H9 (cell line): ENCODE measurements around the gene UST. TPM values are rescaled to one million over a fixed set of nuclear protein-coding genes. Genes with fewer than 3 reads are reported as not detected.
"Not testable (repeated sequence)": the region's sequence is repeated elsewhere in the genome, so short reads cannot be mapped to it uniquely, and the experiment has no call there.

Source experiments
- DNase-seq: peaks from one replicate; pipeline ENCODE4 v3.0.0-alpha.2; 2017
- H2AFZ ChIP-seq: one replicate; pipeline ENCODE4 v1.6.1; 2013; ENCODE audit warnings: mild to moderate bottlenecking, low read length, control low read depth, moderate library complexity
- H2AK5ac ChIP-seq: 2 replicates; pipeline ENCODE4 v1.6.1; 2013; ENCODE audit warnings: low read length, control low read depth, mixed read lengths; ENCODE audit not compliant: insufficient read length
- H2BK120ac ChIP-seq: one replicate; pipeline ENCODE4 v1.6.1; 2013; ENCODE audit warnings: low read depth, mild to moderate bottlenecking, low read length, control low read depth, inconsistent platforms; ENCODE audit not compliant: poor library complexity, severe bottlenecking
- H2BK12ac ChIP-seq: 2 replicates; pipeline ENCODE4 v1.6.1; 2013; ENCODE audit warnings: low read length, control low read depth, mixed read lengths, low read depth; ENCODE audit not compliant: insufficient read length
- H2BK15ac ChIP-seq: 2 replicates; pipeline ENCODE4 v1.6.1; 2013; ENCODE audit warnings: low read depth, low read length, control low read depth
- H2BK20ac ChIP-seq: one replicate; pipeline ENCODE4 v1.6.1; 2013; ENCODE audit warnings: low read depth, mild to moderate bottlenecking, low read length, control low read depth, inconsistent platforms; ENCODE audit not compliant: poor library complexity, severe bottlenecking
- H2BK5ac ChIP-seq: 2 replicates; pipeline ENCODE4 v1.6.1; 2013; ENCODE audit warnings: low read length, control low read depth, mixed read lengths; ENCODE audit not compliant: insufficient read length
- H3K14ac ChIP-seq: 2 replicates; pipeline ENCODE4 v1.6.1; 2013; ENCODE audit warnings: low read length, control low read depth; ENCODE audit not compliant: insufficient read depth
- H3K18ac ChIP-seq: 2 replicates; pipeline ENCODE4 v1.6.1; 2013; ENCODE audit warnings: low read depth, mild to moderate bottlenecking, mixed read lengths, low read length, control low read depth; ENCODE audit not compliant: insufficient read length
- H3K23ac ChIP-seq: 2 replicates; pipeline ENCODE4 v1.6.1; 2013; ENCODE audit warnings: low read length, control low read depth, mixed read lengths, low read depth; ENCODE audit not compliant: insufficient read length
- H3K23me2 ChIP-seq: 2 replicates; pipeline ENCODE4 v1.6.1; 2013; ENCODE audit warnings: low read depth, mild to moderate bottlenecking, mixed read lengths, low read length, control low read depth; ENCODE audit not compliant: insufficient read length, poor library complexity, severe bottlenecking
- H3K27ac ChIP-seq: 2 replicates; pipeline ENCODE4 v1.5.1; 2013; ENCODE audit warnings: low read length, control low read depth, mixed read lengths, low read depth; ENCODE audit not compliant: insufficient read length
- H3K27me3 ChIP-seq: 2 replicates; pipeline ENCODE4 v1.6.1; 2013; ENCODE audit warnings: low read length, control low read depth, inconsistent platforms; ENCODE audit not compliant: insufficient read depth
- H3K4ac ChIP-seq: 2 replicates; pipeline ENCODE4 v1.6.1; 2013; ENCODE audit warnings: low read depth, mild to moderate bottlenecking, control low read depth, inconsistent platforms, low read length, moderate library complexity
- H3K4me1 ChIP-seq: 2 replicates; pipeline ENCODE4 v1.6.1; 2013; ENCODE audit warnings: low read length, control low read depth, inconsistent platforms; ENCODE audit not compliant: insufficient read depth
- H3K4me2 ChIP-seq: 2 replicates; pipeline ENCODE4 v1.6.1; 2013; ENCODE audit warnings: low read length, control low read depth, mixed read lengths; ENCODE audit not compliant: insufficient read length, insufficient read depth
- H3K56ac ChIP-seq: 2 replicates; pipeline ENCODE4 v1.6.1; 2013; ENCODE audit warnings: low read depth, mild to moderate bottlenecking, mixed read lengths, low read length, control low read depth; ENCODE audit not compliant: insufficient read length
- H3K79me1 ChIP-seq: 2 replicates; pipeline ENCODE4 v1.6.1; 2013; ENCODE audit warnings: low read depth, mild to moderate bottlenecking, moderate library complexity, low read length, control low read depth, inconsistent platforms; ENCODE audit not compliant: insufficient read depth, poor library complexity, severe bottlenecking
- H3K79me2 ChIP-seq: 2 replicates; pipeline ENCODE4 v1.6.1; 2013; ENCODE audit warnings: low read length, control low read depth, inconsistent platforms; ENCODE audit not compliant: insufficient read depth
- H3K9ac ChIP-seq: 2 replicates; pipeline ENCODE4 v1.6.1; 2013; ENCODE audit warnings: low read length, control low read depth, mixed read lengths; ENCODE audit not compliant: insufficient read length; ENCODE audit errors: extremely low read depth
- H3K9me3 ChIP-seq: one replicate; pipeline ENCODE4 v1.6.1; 2013; ENCODE audit warnings: low read depth, low read length, inconsistent platforms; ENCODE audit not compliant: control insufficient read depth
- H3T11ph ChIP-seq: one replicate; pipeline ENCODE4 v1.6.1; 2013; ENCODE audit warnings: mild to moderate bottlenecking, low read length, control low read depth, inconsistent platforms
- H4K20me1 ChIP-seq: one replicate; pipeline ENCODE4 v1.6.1; 2013; ENCODE audit not compliant: control insufficient read depth, insufficient read length, insufficient read depth
- H4K5ac ChIP-seq: 2 replicates; pipeline ENCODE4 v1.6.1; 2013; ENCODE audit warnings: low read depth, mild to moderate bottlenecking, mixed read lengths, low read length, control low read depth; ENCODE audit not compliant: insufficient read length
- H4K8ac ChIP-seq: replicated peaks from 2 replicates; pipeline ENCODE4 v1.6.1; 2013; ENCODE audit warnings: low read length, control low read depth, mixed read lengths, low read depth; ENCODE audit not compliant: insufficient read length
- H4K91ac ChIP-seq: 2 replicates; pipeline ENCODE4 v1.6.1; 2013; ENCODE audit warnings: low read depth, mild to moderate bottlenecking, moderate library complexity, mixed read lengths, low read length, control low read depth; ENCODE audit not compliant: insufficient read length
- H3K27ac Mint-ChIP-seq, 3 experiments: 2 replicates in 2 of 3; 3 replicates in 1 of 3; pipeline ENCODE4 v1.8.0; 2020 to 2021; ENCODE audit warnings: mixed read lengths in 3 of 3, mild to moderate bottlenecking in 1 of 3, moderate library complexity in 1 of 3
- H3K27me3 Mint-ChIP-seq: 2 replicates; pipeline ENCODE4 v1.8.0; 2021; ENCODE audit warnings: low read depth, mild to moderate bottlenecking, moderate library complexity, mixed read lengths
- H3K36me3 Mint-ChIP-seq, 3 experiments: 2 replicates in 2 of 3; 3 replicates in 1 of 3; pipeline ENCODE4 v1.8.0; 2020 to 2021; ENCODE audit warnings: low read depth in 3 of 3, mixed read lengths in 3 of 3; ENCODE audit not compliant: insufficient read depth in 1 of 3
- H3K4me1 Mint-ChIP-seq, 2 experiments: 2 replicates each; pipeline ENCODE4 v1.8.0; 2020; ENCODE audit warnings: mixed read lengths in 2 of 2
- H3K4me3 Mint-ChIP-seq, 2 experiments: 2 replicates in 1 of 2; 3 replicates in 1 of 2; pipeline ENCODE4 v1.8.0; 2020 to 2021; ENCODE audit warnings: mild to moderate bottlenecking in 2 of 2, mixed read lengths in 2 of 2, moderate library complexity in 1 of 2
- H3K9me3 Mint-ChIP-seq, 2 experiments: 2 replicates in 1 of 2; 3 replicates in 1 of 2; pipeline ENCODE4 v1.8.0; 2020; ENCODE audit warnings: mild to moderate bottlenecking in 2 of 2, mixed read lengths in 2 of 2, moderate library complexity in 1 of 2
- CTCF ChIP-seq: fragments of 200-600 bp; sonication (generic); conservative IDR thresholded peaks from 3 replicates; pipeline ENCODE4 v1.8.0; 2021; ENCODE audit warnings: antibody characterized with exemption, mild to moderate bottlenecking
- WGBS: extraction: QIAGEN DNeasy Blood & Tissue Kit; methylation state at CpG from one replicate; pipeline ENCODE4 v1.1.7; 2013; ENCODE audit warnings: missing lambda C conversion rate, low lambda C conversion rate, mixed read lengths; ENCODE audit not compliant: insufficient read length; ENCODE audit errors: extremely low coverage; 5-methylcytosine and 5-hydroxymethylcytosine counted together
- total RNA-seq: library from RNA; stranded (reverse); gene quantifications from 2 replicates; pipeline ENCODE4 v1.2.1, GENCODE V29; 2021

Gene UST
- total RNA-seq, 1 experiment from 2014 or later: 14.4 TPM

DNA sequence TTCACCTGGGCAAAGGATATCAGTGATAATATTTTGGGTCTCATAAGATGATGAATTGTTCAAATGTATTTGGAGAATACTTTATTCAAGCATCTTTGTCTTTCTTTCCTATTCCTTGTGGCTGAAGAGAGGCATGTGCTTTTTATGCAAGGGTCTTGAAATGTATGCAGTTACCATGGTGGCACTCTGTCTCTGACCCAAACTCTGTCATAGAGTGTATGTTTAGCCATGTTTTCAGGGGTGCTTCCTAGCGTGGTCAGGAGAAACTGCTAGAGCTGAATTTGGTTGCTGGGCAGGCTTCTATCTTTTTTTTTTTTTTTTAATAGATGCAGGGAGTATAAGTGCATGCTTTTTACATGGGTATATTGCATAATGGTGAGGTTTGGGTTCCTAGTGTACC lies 15.4 kb downstream of the UST start:
- Mint-ChIP-seq H3K27me3 (no peaks in the 10 kb centered on the region), H3K36me3 (peaks cover 0 to 14% (median 10%) of the 10 kb centered on the region in 3 experiments; a peak in 5 of 7 replicates), H3K27ac (peak overlapping the region in 1 of 3 experiments; percentile 41; a peak in 2 of 7 replicates), H3K9me3 (peaks cover 3 to 13% of the 10 kb centered on the region in 2 experiments; a peak in 4 of 5 replicates), H3K4me3 (no peak overlapping the region), H3K4me1 (peaks cover 70 to 77% of the 10 kb centered on the region in 2 experiments)
- peaks cover 22% of the 10 kb centered on the region; the same call in 1 of the 2 replicates for H3K4me1 ChIP-seq
- no peak overlapping the region for H3K18ac ChIP-seq
- no peaks in the 10 kb centered on the region; the same call in 1 of the 2 replicates for H3K27me3 ChIP-seq
- no peak for TF ChIP-seq CTCF
- peaks cover 38% of the 10 kb centered on the region for H3K79me2 ChIP-seq
- no peak overlapping the region for H3K9ac ChIP-seq
- no peak overlapping the region for H2AFZ ChIP-seq
- H2BK5ac ChIP-seq: no peak overlapping the region
- no peak overlapping the region for H2BK120ac ChIP-seq
- no CpG with 5 or more reads among the region's 1 CpG for WGBS
- H3K4ac ChIP-seq: no peak overlapping the region
- no peak for DNase-seq
- no peaks in the 10 kb centered on the region for H3K9me3 ChIP-seq
- H3K79me1 ChIP-seq: peaks cover 14% of the 10 kb centered on the region
- H3K23ac ChIP-seq: no peak overlapping the region
- H3K14ac ChIP-seq: no peak overlapping the region
- H2BK20ac ChIP-seq: no peak overlapping the region
- no peak overlapping the region for H2AK5ac ChIP-seq
- H4K20me1 ChIP-seq: no peaks in the 10 kb centered on the region
- H4K91ac ChIP-seq: no peak overlapping the region
- H4K8ac ChIP-seq: no peak overlapping the region
- no peak overlapping the region for H3T11ph ChIP-seq
- no peak overlapping the region for H3K27ac ChIP-seq
- no peak overlapping the region for H3K4me2 ChIP-seq
- no peak overlapping the region for H3K56ac ChIP-seq
- H4K5ac ChIP-seq: no peak overlapping the region
- no peaks in the 10 kb centered on the region for H3K23me2 ChIP-seq
- no peak overlapping the region for H2BK12ac ChIP-seq
- H2BK15ac ChIP-seq: no peak overlapping the region

GRCh38 chr6:148764259-148765020 lies 17.6 kb downstream of the UST start:
- not testable (repeated sequence) for H3K18ac ChIP-seq, H3K9me3 ChIP-seq, H2BK15ac ChIP-seq, H3K56ac ChIP-seq, H3K23me2 ChIP-seq, H2AFZ ChIP-seq, DNase-seq, H3K4me2 ChIP-seq, H3K27ac ChIP-seq, H4K8ac ChIP-seq, H3K27me3 Mint-ChIP-seq, H3K27me3 ChIP-seq, H4K91ac ChIP-seq, H2BK20ac ChIP-seq, H4K20me1 ChIP-seq, H3K9ac ChIP-seq, H4K5ac ChIP-seq, H2BK120ac ChIP-seq, H3K4ac ChIP-seq, H2AK5ac ChIP-seq, H3K23ac ChIP-seq, H3T11ph ChIP-seq, H2BK5ac ChIP-seq, H2BK12ac ChIP-seq, H3K14ac ChIP-seq
- Mint-ChIP-seq H3K4me1 (peaks cover 79 to 81% of the 10 kb centered on the region in 2 experiments), H3K36me3 (peaks cover 0 to 14% (median 10%) of the 10 kb centered on the region in 3 experiments; a peak in 5 of 7 replicates), H3K27ac (peak overlapping the region; percentile 56 to 96 (median 82)), H3K4me3 (peak overlapping the region; percentile 14 to 53; a peak in 3 of 5 replicates), H3K9me3 (peaks cover 3 to 13% of the 10 kb centered on the region in 2 experiments; a peak in 4 of 5 replicates)
- Histone ChIP-seq H3K79me1 (peaks cover 16% of the 10 kb centered on the region), H3K4me1 (peaks cover 27% of the 10 kb centered on the region), H3K79me2 (peaks cover 34% of the 10 kb centered on the region)
- WGBS: no CpG with 5 or more reads among the region's 10 CpGs
